Spleen (tissue), 11 donors: ENCODE measurements around the gene TOMM40L. TPM values are rescaled to one million over a fixed set of nuclear protein-coding genes. Genes with fewer than 3 reads are reported as not detected.

ENCODE experiments used
- DNase-seq: peaks from one replicate; pipeline ENCODE4 v3.0.0-alpha.2; 2020
- H3K27ac ChIP-seq, 8 donors: fragments of 200-600 bp; sonication (generic) in 7 of 8; 1 replicate in 4 of 8; 2 replicates in 4 of 8; pipeline versions ENCODE4 v1.5.0 to v1.8.0; 2016 to 2021; ENCODE audit warnings: inconsistent platforms in 4 of 8, mild to moderate bottlenecking in 4 of 8, moderate library complexity in 1 of 8
- H3K27me3 ChIP-seq, 7 donors: fragments of 200-600 bp; sonication (generic) in 6 of 7; replicated peaks in 1 of 7; 1 replicate in 4 of 7; 2 replicates in 3 of 7; pipeline versions ENCODE4 v1.5.0 to v1.8.0; 2016 to 2021; ENCODE audit warnings: inconsistent platforms in 3 of 7, mild to moderate bottlenecking in 1 of 7
- H3K36me3 ChIP-seq, 6 donors: fragments of 200-600 bp; sonication (generic) in 5 of 6; 1 replicate in 4 of 6; 2 replicates in 2 of 6; pipeline versions ENCODE4 v1.5.0 to v1.8.0; 2016 to 2021; ENCODE audit warnings: inconsistent platforms in 2 of 6
- H3K4me1 ChIP-seq, 6 donors: fragments of 200-600 bp; sonication (generic) in 5 of 6; 1 replicate in 3 of 6; 2 replicates in 3 of 6; pipeline versions ENCODE4 v1.5.0 to v1.8.0; 2016 to 2021; ENCODE audit warnings: inconsistent platforms in 3 of 6
- H3K4me3 ChIP-seq, 8 donors: fragments of 200-600 bp; sonication (generic) in 7 of 8; 1 replicate in 4 of 8; 2 replicates in 4 of 8; pipeline versions ENCODE4 v1.5.0 to v1.8.0; 2016 to 2021; ENCODE audit warnings: inconsistent platforms in 4 of 8, mild to moderate bottlenecking in 4 of 8, moderate library complexity in 2 of 8
- H3K9me3 ChIP-seq, 8 donors: fragments of 200-600 bp; sonication (generic) in 7 of 8; 1 replicate in 4 of 8; 2 replicates in 4 of 8; pipeline versions ENCODE4 v1.5.0 to v1.8.0; 2016 to 2021; ENCODE audit warnings: inconsistent platforms in 4 of 8
- CTCF ChIP-seq, 11 experiments: fragments of 200-600 bp in 7 of 11; fragments of 450-650 bp in 4 of 11; sonication (generic) in 4 of 11; IDR thresholded peaks in 8 of 11; conservative IDR thresholded peaks in 3 of 11; 1 replicate in 7 of 11; 2 replicates in 4 of 11; pipeline versions ENCODE4 v1.4.0 to v1.8.0; 2016 to 2021; ENCODE audit warnings: antibody characterized with exemption in 11 of 11, inconsistent platforms in 4 of 11, mild to moderate bottlenecking in 1 of 11
- POLR2A ChIP-seq, 3 donors: fragments of 450-650 bp; IDR thresholded peaks; one replicate each; pipeline ENCODE4 v1.5.1; 2017; ENCODE audit warnings: antibody characterized with exemption in 3 of 3, mild to moderate bottlenecking in 1 of 3
- POLR2AphosphoS5 ChIP-seq, 3 donors: sonication (generic); formaldehyde crosslinking; IDR thresholded peaks; one replicate each; pipeline ENCODE4 v1.5.1; 2017; ENCODE audit warnings: antibody characterized with exemption in 3 of 3
- WGBS, 5 donors: extraction: QIAGEN DNeasy Blood & Tissue Kit in 3 of 5; methylation state at CpG; one replicate each; pipeline versions ENCODE4 v1.1.5 to v1.1.7; 2013 to 2018; 5-methylcytosine and 5-hydroxymethylcytosine counted together
- intact Hi-C: fragments of 100-400 bp; cut with DNase I; formaldehyde crosslinking; loops from one replicate; pipeline ENCODE4 v1.15.0; 2023; ENCODE audit warnings: low total_unique reads
- polyA plus RNA-seq, 3 donors: library from polyadenylated mRNA; stranded (reverse); fragments of 200-250 nt; gene quantifications; one replicate each; pipeline ENCODE4 v1.2.1, GENCODE V29; 2013
- total RNA-seq, 7 donors: library from RNA; depleted of rRNA in 3 of 7; stranded (reverse); fragments of >200 nt in 3 of 7; fragmentation: NEBNext Ultra II Directional in 4 of 7; extraction: Animal tissue kit (Norgen Biotek cat#: 25700) in 4 of 7; gene quantifications; one replicate each; pipeline versions ENCODE4 v1.1.0 to v1.2.1, GENCODE V29; 2016 to 2021
- donor health status: healthy with polysubstance abuse.
- donor health status: DM: no; HTN: no; CAD: no; lungs with moderate emphysema.
- donor health status: DM: no; HTN: no; CAD: no.
- donor health status: Bipolar disorder and iron deficiency.
- donor health status: healthy.
- donor health status: DM: no; HTN: no; CAD: no.
- donor health status: DM: yes; HTN: yes; CAD: no.

The TOMM40L gene
- total and polyA plus RNA-seq, 10 donors = 6.2 to 15.3 (median 9.5) TPM

- no peaks in the 10 kb centered on the region for H3K9me3 ChIP-seq
- H3K4me1 ChIP-seq = peaks cover 22 to 42% (median 30%) of the 10 kb centered on the region in 6 donors
- no peak for TF ChIP-seq POLR2A (IDR thresholded peaks at IDR 0.05)
- TF ChIP-seq POLR2AphosphoS5 (IDR thresholded peaks at IDR 0.05) = no peak
- TF ChIP-seq CTCF (IDR thresholded peaks at IDR 0.05 in 8 of 11, conservative IDR thresholded peaks at IDR 0.05 in 3 of 11) = no peak
- DNase-seq = no peak
- peak overlapping the region in 4 of 8 donors; percentile 30 to 85 (median 80) for H3K27ac ChIP-seq
- 76 to 94% (median 81%) methylated on average over 7 of the region's 7 CpGs for WGBS, 5 donors
- H3K36me3 ChIP-seq = peaks cover 0 to 34% (median 18%) of the 10 kb centered on the region in 6 donors
- peaks cover 0 to 9% (median 0%) of the 10 kb centered on the region in 7 donors for H3K27me3 ChIP-seq
- H3K4me3 ChIP-seq = peak overlapping the region in 2 of 8 donors; percentile 31 to 93
- intact Hi-C loops = loop anchor here (5.0 kb wide), 2 partner anchors 69 to 144 kb away; no protein-coding TSS in a partner anchor
These were observed 2.2 kb downstream of the TOMM40L start for GRCh38 chr1:161228032-161228431.

- TF ChIP-seq CTCF (IDR thresholded peaks at IDR 0.05 in 8 of 11, conservative IDR thresholded peaks at IDR 0.05 in 3 of 11) = no peak
- TF ChIP-seq POLR2A (IDR thresholded peaks at IDR 0.05) = no peak
- TF ChIP-seq POLR2AphosphoS5 (IDR thresholded peaks at IDR 0.05) = no peak
- peaks cover 0 to 34% (median 18%) of the 10 kb centered on the region in 6 donors for H3K36me3 ChIP-seq
- H3K27ac ChIP-seq = no peak overlapping the region
- no peaks in the 10 kb centered on the region for H3K27me3 ChIP-seq
- peaks cover 22 to 36% (median 28%) of the 10 kb centered on the region in 6 donors for H3K4me1 ChIP-seq
- DNase-seq = no peak
- no peak overlapping the region for H3K4me3 ChIP-seq
- intact Hi-C loops = loop anchor here (5.0 kb wide), 2 partner anchors 67 to 142 kb away; no protein-coding TSS in a partner anchor
- 72 to 83% (median 80%) methylated on average over 3 of the region's 3 CpGs for WGBS, 5 donors
- H3K9me3 ChIP-seq = no peaks in the 10 kb centered on the region
These were observed 4.0 kb downstream of the TOMM40L start for GRCh38 chr1:161229896-161230295.

- DNase-seq = no peak
- TF ChIP-seq CTCF (IDR thresholded peaks at IDR 0.05 in 8 of 11, conservative IDR thresholded peaks at IDR 0.05 in 3 of 11) (no peak), POLR2A (IDR thresholded peaks at IDR 0.05) (no peak), POLR2AphosphoS5 (IDR thresholded peaks at IDR 0.05) (peak in 1 of 3 donors; percentile 18)
- WGBS, 5 donors = 94 to 98% (median 96%) methylated on average over 7 of the region's 7 CpGs
- Histone ChIP-seq H3K4me3 (no peak overlapping the region), H3K9me3 (no peaks in the 10 kb centered on the region), H3K27ac (no peak overlapping the region), H3K4me1 (peaks cover 17 to 29% (median 20%) of the 10 kb centered on the region in 6 donors), H3K27me3 (peaks cover 0 to 1% (median 0%) of the 10 kb centered on the region in 7 donors), H3K36me3 (peaks cover 0 to 34% (median 18%) of the 10 kb centered on the region in 6 donors)
- intact Hi-C loops = no loop called here
These were observed 4.9 kb downstream of the TOMM40L start for GRCh38 chr1:161230762-161231161.

GRCh38 chr1:161233102-161233501 is 7.2 kb downstream of the TOMM40L start:
- DNase-seq = no peak
- intact Hi-C loops = no loop called here
- WGBS, 5 donors = 86 to 89% (median 88%) methylated on average over 9 of the region's 9 CpGs

More at GRCh38 chr1:161233102-161233501, 7.2 kb downstream of the TOMM40L start:
- H3K27me3 ChIP-seq = peaks cover 0 to 6% (median 0%) of the 10 kb centered on the region in 7 donors
- H3K9me3 ChIP-seq = no peaks in the 10 kb centered on the region
- no peak for TF ChIP-seq POLR2A (IDR thresholded peaks at IDR 0.05)
- no peak for TF ChIP-seq CTCF (IDR thresholded peaks at IDR 0.05 in 8 of 11, conservative IDR thresholded peaks at IDR 0.05 in 3 of 11)
- TF ChIP-seq POLR2AphosphoS5 (IDR thresholded peaks at IDR 0.05) = no peak
- H3K4me3 ChIP-seq = no peak overlapping the region
- H3K36me3 ChIP-seq = peaks cover 0 to 32% (median 18%) of the 10 kb centered on the region in 6 donors
- H3K27ac ChIP-seq = no peak overlapping the region
- H3K4me1 ChIP-seq = peaks cover 0 to 5% (median under 1%) of the 10 kb centered on the region in 6 donors
